ENCODE results near the gene ZBTB12.

- TF ChIP-seq CTCF (conservative IDR thresholded peaks at IDR 0.05) = no peak
- TF ChIP-seq EZH2 (IDR thresholded peaks at IDR 0.05; ENCODE audit: low read depth) = no peak
Measured at GRCh38 chr6:31861919-31862343, 40.0 kb downstream of the ZBTB12 start.

All from PC-9 (cell line).